ENCODE results near the gene ARHGAP23. TPM values are rescaled to one million over a fixed set of nuclear protein-coding genes. Genes with fewer than 3 reads are reported as not detected.

Gene ARHGAP23
- total RNA-seq, 1 experiment from 2014 or later, result 19.0 TPM

DNA sequence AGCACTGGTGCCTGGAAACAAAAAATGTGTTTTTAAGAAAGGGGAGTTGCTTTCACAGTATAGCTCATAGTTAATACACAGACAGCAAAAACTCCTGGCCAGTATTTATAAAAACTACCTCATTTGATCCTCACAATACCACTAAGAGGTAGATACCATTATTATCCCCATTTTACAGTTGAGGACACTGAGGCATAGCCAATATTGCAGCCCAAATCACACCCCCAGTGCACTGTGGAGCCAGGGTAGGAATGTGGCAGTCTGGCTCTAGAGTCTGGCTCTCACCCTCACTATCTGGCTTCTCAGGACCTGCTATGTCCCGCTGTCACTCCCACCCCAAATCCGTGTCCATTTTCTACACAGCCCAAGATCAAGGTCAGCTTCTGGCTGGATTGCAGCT, 2.6 kb downstream of the ARHGAP23 start:
- DNase-seq (ENCODE audit: low spot score), result no peak
- no peaks in the 10 kb centered on the region for H3K4me1 ChIP-seq (ENCODE audit: insufficient read depth, low read length, poor library complexity, severe bottlenecking)
- intact Hi-C loops (cut with micrococcal nuclease; ENCODE audit: unreplicated experiment), result no loop called here
- no peaks in the 10 kb centered on the region for H3K27me3 ChIP-seq (replicated peaks; ENCODE audit: insufficient read depth, low read depth, low read length, poor library complexity)
- ChIA-PET POLR2A (ENCODE audit: low non-redundant PET) (no interaction called here), CTCF (no interaction called here)
- no peak overlapping the region for H3K27ac ChIP-seq (ENCODE audit: low read depth, low read length, poor library complexity, severe bottlenecking)
- no TSS peak for BruUV-seq (replicated peaks)
- no peaks in the 10 kb centered on the region for H3K36me3 ChIP-seq (ENCODE audit: insufficient read depth, low read length, poor library complexity, severe bottlenecking)
- no peak overlapping the region for H3K4me3 ChIP-seq (ENCODE audit: low read depth, low read length, poor library complexity, severe bottlenecking)
- no peaks in the 10 kb centered on the region for H3K9me3 ChIP-seq (ENCODE audit: low read depth, low read length, poor library complexity, severe bottlenecking)
- TF ChIP-seq, protein P1, sequence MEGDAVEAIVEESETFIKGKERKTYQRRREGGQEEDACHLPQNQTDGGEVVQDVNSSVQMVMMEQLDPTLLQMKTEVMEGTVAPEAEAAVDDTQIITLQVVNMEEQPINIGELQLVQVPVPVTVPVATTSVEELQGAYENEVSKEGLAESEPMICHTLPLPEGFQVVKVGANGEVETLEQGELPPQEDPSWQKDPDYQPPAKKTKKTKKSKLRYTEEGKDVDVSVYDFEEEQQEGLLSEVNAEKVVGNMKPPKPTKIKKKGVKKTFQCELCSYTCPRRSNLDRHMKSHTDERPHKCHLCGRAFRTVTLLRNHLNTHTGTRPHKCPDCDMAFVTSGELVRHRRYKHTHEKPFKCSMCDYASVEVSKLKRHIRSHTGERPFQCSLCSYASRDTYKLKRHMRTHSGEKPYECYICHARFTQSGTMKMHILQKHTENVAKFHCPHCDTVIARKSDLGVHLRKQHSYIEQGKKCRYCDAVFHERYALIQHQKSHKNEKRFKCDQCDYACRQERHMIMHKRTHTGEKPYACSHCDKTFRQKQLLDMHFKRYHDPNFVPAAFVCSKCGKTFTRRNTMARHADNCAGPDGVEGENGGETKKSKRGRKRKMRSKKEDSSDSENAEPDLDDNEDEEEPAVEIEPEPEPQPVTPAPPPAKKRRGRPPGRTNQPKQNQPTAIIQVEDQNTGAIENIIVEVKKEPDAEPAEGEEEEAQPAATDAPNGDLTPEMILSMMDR (conservative IDR thresholded peaks at IDR 0.05; ENCODE audit: low read depth, low read length), result no peak
- no peak for TF ChIP-seq EZH2 (IDR thresholded peaks at IDR 0.05; ENCODE audit: borderline replicate concordance, low read depth, low read length, poor library complexity, severe bottlenecking)

DNA sequence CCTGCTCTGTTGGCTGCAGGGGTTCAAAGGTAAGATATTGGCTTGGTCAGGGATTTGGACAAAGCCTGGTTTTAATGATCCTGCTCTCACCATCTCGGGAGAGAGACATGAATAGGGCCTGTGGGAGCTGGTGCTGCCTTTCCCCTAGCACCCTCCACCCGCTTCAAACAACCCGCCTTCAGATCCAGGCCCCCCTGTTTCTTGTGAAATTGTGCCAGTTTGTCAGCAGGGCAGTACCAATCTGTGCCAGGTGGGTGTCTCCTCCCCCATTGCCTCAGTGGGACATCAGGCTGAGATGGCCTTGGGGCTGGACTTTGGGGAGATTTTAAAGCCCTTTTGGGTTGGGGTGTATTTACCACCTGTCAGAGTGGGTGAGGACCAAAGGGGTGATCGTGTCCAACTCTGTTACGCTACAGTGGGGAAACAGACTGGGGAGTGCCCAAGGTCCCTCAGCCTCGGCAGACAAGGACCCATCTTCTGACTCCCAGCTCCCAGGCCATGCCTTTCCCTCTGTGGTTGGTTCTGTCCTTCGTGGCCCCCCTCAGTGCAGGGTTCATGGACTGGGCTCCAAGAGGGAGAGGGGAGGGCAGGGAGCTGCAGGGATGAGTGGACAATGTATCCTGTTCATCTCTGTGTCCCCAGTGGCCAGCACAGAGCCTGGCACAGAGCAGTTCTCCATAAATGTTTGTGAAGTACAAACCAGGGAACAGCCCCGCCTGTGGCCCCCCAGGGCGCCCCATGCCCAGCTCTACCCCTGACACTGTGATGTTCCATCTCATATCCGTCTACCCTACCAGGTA, 3.3 kb downstream of the ARHGAP23 start:
- no peak for DNase-seq (ENCODE audit: low spot score)
- no TSS peak for BruUV-seq (replicated peaks)
- TF ChIP-seq EZH2 (IDR thresholded peaks at IDR 0.05; ENCODE audit: borderline replicate concordance, low read depth, low read length, poor library complexity, severe bottlenecking), result no peak
- TF ChIP-seq, protein P1 (conservative IDR thresholded peaks at IDR 0.05; ENCODE audit: low read depth, low read length), result no peak
- no peaks in the 10 kb centered on the region for H3K27me3 ChIP-seq (replicated peaks; ENCODE audit: insufficient read depth, low read depth, low read length, poor library complexity)
- no peaks in the 10 kb centered on the region for H3K36me3 ChIP-seq (ENCODE audit: insufficient read depth, low read length, poor library complexity, severe bottlenecking)
- intact Hi-C loops (cut with micrococcal nuclease; ENCODE audit: unreplicated experiment), result no loop called here
- H3K9me3 ChIP-seq (ENCODE audit: low read depth, low read length, poor library complexity, severe bottlenecking), result no peaks in the 10 kb centered on the region
- no peaks in the 10 kb centered on the region for H3K4me1 ChIP-seq (ENCODE audit: insufficient read depth, low read length, poor library complexity, severe bottlenecking)
- no peak overlapping the region for H3K27ac ChIP-seq (ENCODE audit: low read depth, low read length, poor library complexity, severe bottlenecking)
- POLR2A ChIA-PET (ENCODE audit: low non-redundant PET), result no interaction called here
- CTCF ChIA-PET, result interaction anchor here (0.6 kb wide), 1 partner anchor 174 kb away, joined by 7 read pairs; the partner anchor contains the start of gene SRCIN1
- no peak overlapping the region for H3K4me3 ChIP-seq (ENCODE audit: low read depth, low read length, poor library complexity, severe bottlenecking)

DNA sequence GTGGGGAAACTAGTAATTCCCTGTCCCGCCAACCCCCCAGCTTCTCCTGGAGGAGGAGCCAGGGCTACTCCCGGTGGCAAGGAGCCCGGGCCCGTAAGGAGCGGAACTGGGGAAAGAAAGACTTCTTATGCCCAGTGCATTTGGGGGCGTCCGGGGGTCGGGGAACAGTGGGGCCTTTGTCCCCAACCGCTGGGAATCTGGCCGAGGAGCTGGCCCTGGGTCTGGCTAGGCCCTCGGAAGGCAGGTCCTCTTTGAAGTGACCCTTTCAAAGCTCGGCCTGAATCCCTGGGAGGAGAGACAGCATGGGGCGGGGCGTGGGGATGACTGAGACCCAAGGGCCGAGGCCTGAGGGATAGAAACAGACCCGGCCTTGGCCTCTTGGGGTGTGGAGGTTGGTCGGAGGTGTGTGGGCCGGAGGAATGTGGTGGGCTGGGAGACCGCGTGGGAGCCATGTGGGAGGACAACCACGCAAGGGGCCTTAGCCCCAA, 6.0 kb downstream of the ARHGAP23 start:
- no peak overlapping the region for H3K4me3 ChIP-seq (ENCODE audit: low read depth, low read length, poor library complexity, severe bottlenecking)
- no peaks in the 10 kb centered on the region for H3K36me3 ChIP-seq (ENCODE audit: insufficient read depth, low read length, poor library complexity, severe bottlenecking)
- BruUV-seq (replicated peaks), result no TSS peak
- no peaks in the 10 kb centered on the region for H3K4me1 ChIP-seq (ENCODE audit: insufficient read depth, low read length, poor library complexity, severe bottlenecking)
- no peak overlapping the region for H3K27ac ChIP-seq (ENCODE audit: low read depth, low read length, poor library complexity, severe bottlenecking)
- ChIA-PET CTCF (no interaction called here), POLR2A (ENCODE audit: low non-redundant PET) (no interaction called here)
- TF ChIP-seq, protein P1 (conservative IDR thresholded peaks at IDR 0.05; ENCODE audit: low read depth, low read length), result no peak
- no peak for TF ChIP-seq EZH2 (IDR thresholded peaks at IDR 0.05; ENCODE audit: borderline replicate concordance, low read depth, low read length, poor library complexity, severe bottlenecking)
- intact Hi-C loops (cut with micrococcal nuclease; ENCODE audit: unreplicated experiment), result no loop called here
- no peak for DNase-seq (ENCODE audit: low spot score)
- no peaks in the 10 kb centered on the region for H3K9me3 ChIP-seq (ENCODE audit: low read depth, low read length, poor library complexity, severe bottlenecking)
- no peaks in the 10 kb centered on the region for H3K27me3 ChIP-seq (replicated peaks; ENCODE audit: insufficient read depth, low read depth, low read length, poor library complexity)

All from A673 (cell line).